Kidney (tissue), 14 donors: ENCODE data around the gene SMAD3. TPM values are rescaled to one million over a fixed set of nuclear protein-coding genes. Genes with fewer than 3 reads are reported as not detected.

Source experiments
- DNase-seq, 5 donors: peaks; one replicate each; pipeline ENCODE4 v3.0.0-alpha.2; 2013 to 2020
- FAIRE-seq: peaks from 2 replicates; lab custom pipeline; 2012; peaks lifted over from hg19 to GRCh38; lab: Jason Lieb, UNC
- H3K27ac ChIP-seq, 2 donors: one replicate each; pipeline ENCODE4 v1.7.0; 2013; ENCODE audit warnings: low read depth in 2 of 2, low read length in 2 of 2, inconsistent platforms in 1 of 2
- H3K27me3 ChIP-seq: one replicate; pipeline ENCODE4 v1.7.1; 2013; ENCODE audit warnings: low read length, inconsistent platforms; ENCODE audit not compliant: control insufficient read depth, insufficient read depth
- H3K36me3 ChIP-seq, 3 donors: one replicate each; pipeline versions ENCODE4 v1.7.0 to v1.7.1; 2013; ENCODE audit warnings: low read length in 3 of 3, control low read depth in 1 of 3, inconsistent platforms in 1 of 3; ENCODE audit not compliant: insufficient read depth in 3 of 3, control insufficient read depth in 2 of 3
- H3K4me1 ChIP-seq, 3 donors: one replicate each; pipeline versions ENCODE4 v1.7.0 to v1.7.1; 2013; ENCODE audit warnings: low read length in 3 of 3, inconsistent platforms in 1 of 3, low read depth in 1 of 3; ENCODE audit not compliant: control insufficient read depth in 2 of 3, insufficient read depth in 2 of 3
- H3K4me3 ChIP-seq, 3 donors: one replicate each; pipeline versions ENCODE4 v1.7.0 to v1.8.1; 2013; ENCODE audit warnings: low read length in 3 of 3, control low read depth in 1 of 3, inconsistent platforms in 1 of 3
- H3K9ac ChIP-seq, 3 donors: one replicate each; pipeline versions ENCODE4 v1.7.0 to v1.7.1; 2013; ENCODE audit warnings: low read length in 3 of 3, control low read depth in 1 of 3, inconsistent platforms in 1 of 3
- H3K9me3 ChIP-seq, 3 donors: one replicate each; pipeline versions ENCODE4 v1.7.0 to v1.7.1; 2013; ENCODE audit warnings: low read length in 3 of 3, control low read depth in 1 of 3, inconsistent platforms in 1 of 3; ENCODE audit not compliant: control insufficient read depth in 2 of 3, insufficient read depth in 1 of 3
- intact Hi-C: fragments of 100-400 bp; cut with DNase I; formaldehyde crosslinking; loops from one replicate; pipeline ENCODE4 v1.11.1; 2022
- polyA plus RNA-seq: library from polyadenylated mRNA; stranded (reverse); fragments of 350-450 nt; fragmentation: Illumina TruSeq; extraction: RNeasy Lipid Tissue Mini Kit (QIAGEN cat#74804); gene quantifications from one replicate; pipeline ENCODE4 v1.2.3, GENCODE V29; 2014; ENCODE audit warnings: low read depth, low replicate concordance; ENCODE audit not compliant: insufficient read depth
- total RNA-seq: library from RNA; stranded (reverse); fragmentation: NEBNext Ultra II Directional; extraction: Animal tissue kit (Norgen Biotek cat#: 25700); gene quantifications from one replicate; pipeline ENCODE4 v1.2.1, GENCODE V29; 2021
- TF ChIP-seq, protein P1 (sequence below): IDR thresholded peaks from 3 replicates; pipeline ENCODE4 v1.5.1; 2012; ENCODE audit warnings: mild to moderate bottlenecking, moderate library complexity, borderline replicate concordance; ENCODE audit not compliant: insufficient read depth; ENCODE audit errors: extremely low read depth
- donor health status: control.
- donor health status: control.
- donor health status: control.
- donor health status: control.
- donor health status: control.
- donor health status: DM: yes; HTN: yes; CAD: no.
- donor health status: Normal renal cell carcinoma (clear cell type).

The SMAD3 gene
- total and polyA plus RNA-seq, 2 donors from 2014 or later: 10.1 to 58.2 TPM

DNA sequence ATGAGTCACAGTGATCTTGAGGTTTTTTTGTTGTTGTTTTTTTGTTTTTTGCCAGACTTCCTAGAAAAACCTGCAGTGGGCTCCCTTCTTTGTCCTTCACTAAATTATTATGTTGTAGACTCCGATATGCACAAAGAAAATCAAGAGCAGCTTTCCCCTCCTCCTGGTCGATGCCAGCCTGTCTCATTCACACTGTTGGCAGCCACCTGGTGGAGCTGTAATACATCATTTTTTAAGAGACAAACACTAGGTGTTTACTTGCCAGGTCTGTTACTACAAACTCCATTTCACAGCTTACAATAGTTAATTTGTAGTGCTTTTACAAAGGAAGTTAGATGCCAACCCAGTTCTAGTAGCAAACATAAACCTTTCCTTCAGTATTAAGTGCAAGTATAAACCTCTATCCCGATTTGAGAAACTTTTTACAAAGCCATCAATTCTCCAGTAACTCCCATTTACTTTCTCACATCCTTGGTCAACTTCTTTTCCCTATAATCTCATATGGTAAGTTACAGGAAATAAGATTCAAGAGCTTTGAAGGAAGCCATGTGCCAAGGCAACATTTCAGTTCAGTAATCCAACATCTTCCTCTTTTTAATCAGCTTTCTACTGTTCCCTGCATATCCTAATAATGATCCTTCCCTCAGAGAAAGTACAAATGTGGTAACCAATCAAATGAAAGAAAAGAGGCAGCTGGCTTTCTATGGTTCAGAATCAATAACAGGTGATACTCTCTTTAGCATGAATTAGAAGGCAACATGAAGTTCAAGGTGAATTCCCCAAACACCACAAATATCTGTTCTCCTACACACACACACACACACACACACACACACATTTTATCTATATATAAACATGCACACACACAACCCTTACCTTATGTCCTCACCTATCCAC, 175.1 kb downstream of the SMAD3 start:
- no peak overlapping the region for H3K4me3 ChIP-seq
- FAIRE-seq (no peak), DNase-seq (peak in 2 of 5 donors; percentile 39 to 50)
- H3K27me3 ChIP-seq: no peaks in the 10 kb centered on the region
- H3K9me3 ChIP-seq: no peaks in the 10 kb centered on the region
- intact Hi-C loops: no loop called here
- no peak overlapping the region for H3K27ac ChIP-seq
- no peak overlapping the region for H3K9ac ChIP-seq
- no peaks in the 10 kb centered on the region for H3K4me1 ChIP-seq
- TF ChIP-seq, protein P1, sequence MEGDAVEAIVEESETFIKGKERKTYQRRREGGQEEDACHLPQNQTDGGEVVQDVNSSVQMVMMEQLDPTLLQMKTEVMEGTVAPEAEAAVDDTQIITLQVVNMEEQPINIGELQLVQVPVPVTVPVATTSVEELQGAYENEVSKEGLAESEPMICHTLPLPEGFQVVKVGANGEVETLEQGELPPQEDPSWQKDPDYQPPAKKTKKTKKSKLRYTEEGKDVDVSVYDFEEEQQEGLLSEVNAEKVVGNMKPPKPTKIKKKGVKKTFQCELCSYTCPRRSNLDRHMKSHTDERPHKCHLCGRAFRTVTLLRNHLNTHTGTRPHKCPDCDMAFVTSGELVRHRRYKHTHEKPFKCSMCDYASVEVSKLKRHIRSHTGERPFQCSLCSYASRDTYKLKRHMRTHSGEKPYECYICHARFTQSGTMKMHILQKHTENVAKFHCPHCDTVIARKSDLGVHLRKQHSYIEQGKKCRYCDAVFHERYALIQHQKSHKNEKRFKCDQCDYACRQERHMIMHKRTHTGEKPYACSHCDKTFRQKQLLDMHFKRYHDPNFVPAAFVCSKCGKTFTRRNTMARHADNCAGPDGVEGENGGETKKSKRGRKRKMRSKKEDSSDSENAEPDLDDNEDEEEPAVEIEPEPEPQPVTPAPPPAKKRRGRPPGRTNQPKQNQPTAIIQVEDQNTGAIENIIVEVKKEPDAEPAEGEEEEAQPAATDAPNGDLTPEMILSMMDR: peak; percentile 45
- peaks cover 0 to 1% (median 0%) of the 10 kb centered on the region in 3 donors for H3K36me3 ChIP-seq

DNA sequence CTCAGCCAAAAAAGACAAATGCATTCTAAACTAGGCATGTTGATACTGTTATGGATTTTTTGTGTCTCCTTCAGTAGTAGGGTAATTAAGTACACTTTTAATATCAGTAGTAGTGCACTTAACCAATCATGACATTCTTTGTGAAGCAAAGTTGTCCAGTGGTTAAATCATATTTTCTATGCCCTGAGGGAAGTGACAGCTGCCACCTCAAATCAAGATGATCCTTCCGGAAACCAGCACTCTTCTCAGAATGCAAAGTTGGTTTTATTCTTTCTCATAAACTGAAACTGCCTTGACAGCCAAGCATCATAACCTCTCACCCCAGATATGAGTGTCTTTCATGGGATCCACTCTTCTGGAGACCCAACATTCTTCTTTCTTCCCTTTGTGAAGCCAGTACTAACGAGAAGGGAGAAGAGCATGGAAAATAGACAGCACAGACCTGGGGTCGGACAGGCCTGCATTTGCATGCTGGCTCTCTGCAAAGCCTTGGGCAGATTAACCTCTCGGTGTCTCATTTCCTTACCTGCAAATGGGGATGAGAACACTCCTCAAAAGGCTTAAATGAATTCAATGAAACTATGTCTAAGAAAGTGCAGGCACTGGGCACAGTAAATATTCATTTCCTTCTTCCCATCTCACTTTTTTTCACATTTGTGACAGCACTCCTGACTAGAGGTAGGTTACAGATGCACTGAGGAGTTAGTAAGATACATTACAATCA, 175.9 kb downstream of the SMAD3 start:
- no peak overlapping the region for H3K27ac ChIP-seq
- H3K9ac ChIP-seq: no peak overlapping the region
- DNase-seq: no peak
- no peaks in the 10 kb centered on the region for H3K9me3 ChIP-seq
- no peaks in the 10 kb centered on the region for H3K36me3 ChIP-seq
- no peak overlapping the region for H3K4me3 ChIP-seq
- no peak for FAIRE-seq
- intact Hi-C loops: no loop called here
- TF ChIP-seq, protein P1: no peak
- no peaks in the 10 kb centered on the region for H3K27me3 ChIP-seq
- H3K4me1 ChIP-seq: no peaks in the 10 kb centered on the region

DNA sequence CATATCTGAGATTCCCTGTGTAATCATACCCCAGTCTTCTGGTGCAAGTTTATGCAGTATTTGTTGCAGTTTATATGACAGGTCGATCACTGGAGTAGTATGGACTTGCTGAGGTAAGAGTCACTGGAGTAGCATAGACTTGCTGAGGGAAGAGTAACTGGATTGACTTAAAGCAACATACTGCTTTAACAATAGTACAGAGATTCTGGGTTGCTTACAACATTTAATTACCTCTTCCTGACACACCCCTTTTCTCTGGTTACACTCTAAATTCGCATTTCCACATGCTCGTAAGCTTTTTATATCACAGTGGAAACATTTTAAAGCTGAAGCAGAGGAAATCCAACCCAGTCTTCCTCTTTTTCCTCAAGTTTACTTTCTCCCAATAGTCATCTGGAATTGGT, 177.3 kb downstream of the SMAD3 start:
- H3K27ac ChIP-seq: no peak overlapping the region
- TF ChIP-seq, protein P1: no peak
- intact Hi-C loops: no loop called here
- H3K9me3 ChIP-seq: no peaks in the 10 kb centered on the region
- no peaks in the 10 kb centered on the region for H3K4me1 ChIP-seq
- H3K4me3 ChIP-seq: no peak overlapping the region
- FAIRE-seq: no peak
- H3K36me3 ChIP-seq: no peaks in the 10 kb centered on the region
- no peaks in the 10 kb centered on the region for H3K27me3 ChIP-seq
- H3K9ac ChIP-seq: no peak overlapping the region
- DNase-seq: peak in 1 of 5 donors; percentile 23

Other genes starting within 250 kb of the SMAD3 start
- gene AAGAB, start 189.1 kb downstream of the SMAD3 start, total RNA-seq: 44.0 TPM
- gene AAGAB, start 189.1 kb downstream of the SMAD3 start, polyA plus RNA-seq: 40.7 TPM
- 7.7 TPM for gene IQCH, start 189.2 kb downstream of the SMAD3 start, total RNA-seq
- 3.2 TPM for gene IQCH, start 189.2 kb downstream of the SMAD3 start, polyA plus RNA-seq